AG04449 (cell line): ENCODE results near the gene CD68.

ENCODE experiments used
- CTCF ChIA-PET: fragments of 350-600 bp; formaldehyde crosslinking; extraction: SDS; loops from one replicate; lab custom pipeline; 2021; ENCODE audit warnings: antibody characterized with exemption; lab: Yijun Ruan, JAX
- POLR2A ChIA-PET: fragments of 400-600, 350-600 bp; formaldehyde crosslinking; extraction: SDS; loops from one replicate; lab custom pipeline; 2020; ENCODE audit warnings: antibody characterized with exemption, inconsistent platforms; lab: Yijun Ruan, JAX
- DNase-seq: peaks from one replicate; pipeline ENCODE4 v3.0.0-alpha.2; 2010; ENCODE audit warnings: low read depth, low spot score
- H3K4me3 ChIP-seq: 2 replicates; pipeline ENCODE4 v1.5.1; 2011; ENCODE audit warnings: low read depth, mild to moderate bottlenecking, control low read depth, low read length
- TF ChIP-seq, protein P1 (sequence below): IDR thresholded peaks from one replicate; pipeline ENCODE4 v1.5.1; 2011; ENCODE audit warnings: mild to moderate bottlenecking, moderate library complexity, low read length, control low read depth, inconsistent platforms; ENCODE audit not compliant: insufficient read depth; ENCODE audit errors: missing control alignments

CD68 gene

DNA sequence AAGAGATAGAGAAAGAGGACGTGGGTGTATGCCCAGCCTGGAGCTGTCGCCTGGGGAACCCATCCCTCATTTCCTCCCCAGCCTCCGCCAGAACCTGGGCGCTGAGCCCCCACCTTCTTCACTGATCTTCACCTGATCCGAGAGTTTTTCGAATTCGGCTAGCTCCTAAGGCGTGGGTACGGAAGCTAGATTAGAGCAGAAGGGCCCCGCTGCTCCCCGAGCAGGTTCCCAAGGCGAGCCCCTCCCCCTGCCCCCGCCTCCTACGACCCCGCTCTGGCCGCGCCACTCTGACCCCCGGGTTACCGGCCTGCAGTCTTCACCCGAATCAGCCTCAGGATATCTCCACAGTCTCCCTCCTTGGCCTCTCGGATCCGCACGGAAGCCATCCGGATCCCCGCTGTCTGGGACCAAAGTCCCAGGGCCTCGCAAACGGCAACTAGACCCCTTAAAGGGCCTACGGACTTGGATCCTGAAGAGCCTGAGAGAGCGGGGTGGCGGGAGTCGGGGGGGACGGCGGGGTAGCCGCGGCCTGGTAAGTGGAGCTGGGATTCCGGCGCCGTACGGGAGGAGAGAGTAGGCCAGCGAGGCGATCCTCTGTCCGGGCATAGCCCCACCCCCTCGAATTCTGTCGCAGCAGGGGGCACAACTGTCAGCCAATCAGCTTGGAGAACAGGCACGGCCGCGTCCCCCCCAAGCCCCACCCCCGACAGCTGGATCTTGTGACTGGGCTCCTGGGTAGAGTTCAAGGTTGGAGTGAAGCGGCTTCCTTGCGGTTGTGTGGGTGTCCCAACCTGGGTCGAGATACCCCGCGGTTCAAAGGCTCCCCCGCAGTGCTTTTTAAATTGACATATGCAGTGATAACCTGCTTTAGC lies 48.0 kb downstream of the CD68 start, which contains the start of gene SAT2:
Gene SAT2 (minus strand): TSS at position 572 of the 872 bp plus-strand sequence. CDS start 186 bp downstream, at position 386.
- TF ChIP-seq, protein P1, sequence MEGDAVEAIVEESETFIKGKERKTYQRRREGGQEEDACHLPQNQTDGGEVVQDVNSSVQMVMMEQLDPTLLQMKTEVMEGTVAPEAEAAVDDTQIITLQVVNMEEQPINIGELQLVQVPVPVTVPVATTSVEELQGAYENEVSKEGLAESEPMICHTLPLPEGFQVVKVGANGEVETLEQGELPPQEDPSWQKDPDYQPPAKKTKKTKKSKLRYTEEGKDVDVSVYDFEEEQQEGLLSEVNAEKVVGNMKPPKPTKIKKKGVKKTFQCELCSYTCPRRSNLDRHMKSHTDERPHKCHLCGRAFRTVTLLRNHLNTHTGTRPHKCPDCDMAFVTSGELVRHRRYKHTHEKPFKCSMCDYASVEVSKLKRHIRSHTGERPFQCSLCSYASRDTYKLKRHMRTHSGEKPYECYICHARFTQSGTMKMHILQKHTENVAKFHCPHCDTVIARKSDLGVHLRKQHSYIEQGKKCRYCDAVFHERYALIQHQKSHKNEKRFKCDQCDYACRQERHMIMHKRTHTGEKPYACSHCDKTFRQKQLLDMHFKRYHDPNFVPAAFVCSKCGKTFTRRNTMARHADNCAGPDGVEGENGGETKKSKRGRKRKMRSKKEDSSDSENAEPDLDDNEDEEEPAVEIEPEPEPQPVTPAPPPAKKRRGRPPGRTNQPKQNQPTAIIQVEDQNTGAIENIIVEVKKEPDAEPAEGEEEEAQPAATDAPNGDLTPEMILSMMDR: no peak
- peak; percentile 52 for DNase-seq
- CTCF ChIA-PET: interaction anchor here (0.6 to 11.1 kb wide), 7 partner anchors 9 to 116 kb away, joined by 3 to 201 read pairs (median 4); partner anchors contain the start of genes FXR2, TP53 and WRAP53

DNA sequence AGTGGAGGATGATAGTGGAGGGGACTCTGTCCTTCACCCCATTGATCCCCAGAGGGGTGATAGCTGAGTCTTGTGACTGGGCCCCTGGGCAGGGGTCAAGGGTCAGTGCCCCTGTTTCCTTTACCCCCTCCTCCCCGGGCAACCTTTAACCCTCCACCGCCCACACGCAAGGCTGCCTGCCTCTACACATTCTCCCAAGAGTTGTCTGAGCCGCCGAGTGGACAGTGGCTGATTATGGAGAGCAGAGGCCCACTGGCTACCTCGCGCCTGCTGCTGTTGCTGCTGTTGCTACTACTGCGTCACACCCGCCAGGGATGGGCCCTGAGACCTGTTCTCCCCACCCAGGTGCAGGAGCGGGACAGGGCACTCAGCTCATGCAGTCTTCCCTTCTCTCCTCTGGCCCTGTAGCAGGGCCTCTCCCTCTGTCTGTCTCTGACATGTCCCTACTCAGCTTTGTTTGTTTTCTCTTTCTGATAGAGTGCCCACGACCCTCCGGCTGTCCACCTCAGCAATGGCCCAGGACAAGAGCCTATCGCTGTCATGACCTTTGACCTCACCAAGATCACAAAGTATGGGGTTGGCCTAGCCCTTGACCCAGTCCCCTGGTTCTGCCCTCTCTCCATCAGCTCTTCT lies 50.6 kb downstream of the CD68 start, which contains the start of gene SHBG:
Gene SHBG (plus strand): TSS at position 197 of the 633 bp plus-strand sequence. CDS start 38 bp downstream, at position 235.
- H3K4me3 ChIP-seq: no peak within 1 kb of the TSS
- CTCF ChIA-PET: interaction anchor here (0.7 to 11.1 kb wide), 10 partner anchors 9 to 56 kb away, joined by 3 to 201 read pairs (median 6); partner anchors contain the start of genes ATP1B2, FXR2, TP53 and WRAP53
- no peak for DNase-seq
- POLR2A ChIA-PET: no interaction called here
- TF ChIP-seq, protein P1: no peak

More for the DNA sequence above, 48.0 kb downstream of the CD68 start, which contains the start of gene SAT2:
- H3K4me3 ChIP-seq: peak within 1 kb of the TSS; percentile 65
- POLR2A ChIA-PET: interaction anchor here (0.5 to 2.2 kb wide), 6 partner anchors 13 to 67 kb away, joined by 3 to 15 read pairs (median 4); partner anchors contain the start of genes FXR2 and TP53
